PC-9 (cell line): ENCODE data around the gene CMBL.

Experiments
- EZH2 ChIP-seq: fragments of 200-600 bp; sonication (generic); IDR thresholded peaks from 2 replicates; pipeline ENCODE4 v1.8.0; 2017; ENCODE audit warnings: antibody characterized with exemption, low read depth
- TF ChIP-seq, protein P1 (sequence below): fragments of 200-600 bp; sonication (generic); conservative IDR thresholded peaks from 2 replicates; pipeline ENCODE4 v1.6.1; 2017; ENCODE audit warnings: mixed run types, antibody characterized with exemption, mild to moderate bottlenecking, moderate library complexity

DNA sequence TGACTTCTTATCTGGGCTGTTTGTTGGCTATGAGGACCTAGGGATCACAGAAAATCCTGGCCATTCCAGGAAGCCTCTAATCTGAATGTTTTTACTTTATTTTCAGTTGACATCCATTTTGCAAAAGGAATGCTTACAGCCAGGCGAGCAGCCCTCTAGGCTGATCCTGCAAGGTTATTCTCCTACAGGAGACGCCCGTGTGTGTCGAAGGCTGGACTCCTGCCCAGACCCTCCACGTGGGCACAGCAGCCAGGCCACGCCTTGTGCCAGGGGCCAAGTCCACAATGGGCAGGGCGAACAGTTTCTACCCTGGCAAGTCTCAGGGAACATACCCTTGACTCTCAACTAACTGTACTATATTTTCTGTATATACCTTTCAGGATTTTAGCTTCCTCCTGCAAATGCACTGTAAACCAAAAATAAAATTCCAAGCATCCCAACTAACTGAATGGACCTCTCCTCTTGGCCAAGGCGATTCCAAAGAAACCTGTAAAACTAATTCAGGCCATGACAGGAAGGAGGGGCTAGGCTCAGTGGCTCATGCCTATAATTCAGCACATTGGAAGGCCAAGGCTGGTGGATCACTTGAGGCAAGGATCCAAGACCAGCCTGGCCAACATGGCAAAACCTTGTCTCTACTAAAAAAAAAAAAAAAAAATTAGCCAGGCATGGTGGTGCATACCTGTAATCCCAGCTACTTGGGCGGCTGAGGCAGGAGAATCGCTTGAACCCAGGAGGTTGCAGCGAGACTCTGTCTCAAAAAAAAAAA, 5.7 kb downstream of the CMBL start:
- TF ChIP-seq, protein P1, sequence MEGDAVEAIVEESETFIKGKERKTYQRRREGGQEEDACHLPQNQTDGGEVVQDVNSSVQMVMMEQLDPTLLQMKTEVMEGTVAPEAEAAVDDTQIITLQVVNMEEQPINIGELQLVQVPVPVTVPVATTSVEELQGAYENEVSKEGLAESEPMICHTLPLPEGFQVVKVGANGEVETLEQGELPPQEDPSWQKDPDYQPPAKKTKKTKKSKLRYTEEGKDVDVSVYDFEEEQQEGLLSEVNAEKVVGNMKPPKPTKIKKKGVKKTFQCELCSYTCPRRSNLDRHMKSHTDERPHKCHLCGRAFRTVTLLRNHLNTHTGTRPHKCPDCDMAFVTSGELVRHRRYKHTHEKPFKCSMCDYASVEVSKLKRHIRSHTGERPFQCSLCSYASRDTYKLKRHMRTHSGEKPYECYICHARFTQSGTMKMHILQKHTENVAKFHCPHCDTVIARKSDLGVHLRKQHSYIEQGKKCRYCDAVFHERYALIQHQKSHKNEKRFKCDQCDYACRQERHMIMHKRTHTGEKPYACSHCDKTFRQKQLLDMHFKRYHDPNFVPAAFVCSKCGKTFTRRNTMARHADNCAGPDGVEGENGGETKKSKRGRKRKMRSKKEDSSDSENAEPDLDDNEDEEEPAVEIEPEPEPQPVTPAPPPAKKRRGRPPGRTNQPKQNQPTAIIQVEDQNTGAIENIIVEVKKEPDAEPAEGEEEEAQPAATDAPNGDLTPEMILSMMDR, result no peak
- TF ChIP-seq EZH2, result no peak
